Astrocyte (in vitro differentiated cells and primary cell): Measurements from ENCODE around the gene AP5B1.

ENCODE experiments used
- EZH2 ChIP-seq: IDR thresholded peaks from 2 replicates; pipeline ENCODE4 v1.6.1; 2012; ENCODE audit warnings: mild to moderate bottlenecking, low read length, inconsistent platforms; ENCODE audit not compliant: insufficient read depth
- TF ChIP-seq, protein P1 (sequence below): IDR thresholded peaks from 2 replicates; pipeline ENCODE4 v1.5.1; 2011; ENCODE audit warnings: low read depth, mild to moderate bottlenecking, inconsistent platforms, low read length, moderate library complexity; ENCODE audit not compliant: insufficient read depth

GRCh38 chr11:65792456-65792855 lies 11.7 kb upstream of the AP5B1 start:
- TF ChIP-seq, protein P1, sequence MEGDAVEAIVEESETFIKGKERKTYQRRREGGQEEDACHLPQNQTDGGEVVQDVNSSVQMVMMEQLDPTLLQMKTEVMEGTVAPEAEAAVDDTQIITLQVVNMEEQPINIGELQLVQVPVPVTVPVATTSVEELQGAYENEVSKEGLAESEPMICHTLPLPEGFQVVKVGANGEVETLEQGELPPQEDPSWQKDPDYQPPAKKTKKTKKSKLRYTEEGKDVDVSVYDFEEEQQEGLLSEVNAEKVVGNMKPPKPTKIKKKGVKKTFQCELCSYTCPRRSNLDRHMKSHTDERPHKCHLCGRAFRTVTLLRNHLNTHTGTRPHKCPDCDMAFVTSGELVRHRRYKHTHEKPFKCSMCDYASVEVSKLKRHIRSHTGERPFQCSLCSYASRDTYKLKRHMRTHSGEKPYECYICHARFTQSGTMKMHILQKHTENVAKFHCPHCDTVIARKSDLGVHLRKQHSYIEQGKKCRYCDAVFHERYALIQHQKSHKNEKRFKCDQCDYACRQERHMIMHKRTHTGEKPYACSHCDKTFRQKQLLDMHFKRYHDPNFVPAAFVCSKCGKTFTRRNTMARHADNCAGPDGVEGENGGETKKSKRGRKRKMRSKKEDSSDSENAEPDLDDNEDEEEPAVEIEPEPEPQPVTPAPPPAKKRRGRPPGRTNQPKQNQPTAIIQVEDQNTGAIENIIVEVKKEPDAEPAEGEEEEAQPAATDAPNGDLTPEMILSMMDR: no peak
- no peak for TF ChIP-seq EZH2
